Chondrocyte (in vitro differentiated cells): ENCODE results near the gene HBEGF. TPM values are rescaled to one million over a fixed set of nuclear protein-coding genes. Genes with fewer than 3 reads are reported as not detected.

Experiments used
- DNase-seq: peaks from one replicate; pipeline ENCODE4 v3.0.0; 2021; ENCODE audit warnings: mixed read lengths, low spot score
- H3K27ac Mint-ChIP-seq: one replicate; pipeline ENCODE4 v1.8.0; 2021; ENCODE audit warnings: mild to moderate bottlenecking, moderate library complexity, mixed read lengths; ENCODE audit not compliant: unreplicated experiment
- H3K27me3 Mint-ChIP-seq: 2 replicates; pipeline ENCODE4 v1.8.0; 2021; ENCODE audit warnings: low read depth, mixed read lengths
- H3K36me3 Mint-ChIP-seq: 2 replicates; pipeline ENCODE4 v1.8.0; 2021; ENCODE audit warnings: low read depth, mixed read lengths
- H3K4me1 Mint-ChIP-seq: 2 replicates; pipeline ENCODE4 v1.8.0; 2021; ENCODE audit warnings: low read depth, mild to moderate bottlenecking, mixed read lengths
- H3K4me3 Mint-ChIP-seq: one replicate; pipeline ENCODE4 v1.8.0; 2021; ENCODE audit warnings: mild to moderate bottlenecking, moderate library complexity, mixed read lengths; ENCODE audit not compliant: unreplicated experiment
- H3K9me3 Mint-ChIP-seq: 2 replicates; pipeline ENCODE4 v1.8.0; 2021; ENCODE audit warnings: low read depth, mixed read lengths
- CTCF ChIP-seq: fragments of 200-600 bp; sonication (generic); IDR thresholded peaks from 2 replicates; pipeline ENCODE4 v1.5.0; 2021; ENCODE audit warnings: antibody characterized with exemption, mild to moderate bottlenecking, moderate library complexity
- total RNA-seq: library from RNA; stranded (reverse); gene quantifications from 3 replicates; pipeline ENCODE4 v1.2.1, GENCODE V29; 2021

Gene HBEGF
- total RNA-seq, 1 donor from 2014 or later: 8.0 TPM

- Mint-ChIP-seq H3K36me3 (no peaks in the 10 kb centered on the region), H3K27ac (peak overlapping the region; percentile 86), H3K9me3 (no peaks in the 10 kb centered on the region), H3K4me3 (no peak overlapping the region), H3K27me3 (no peaks in the 10 kb centered on the region), H3K4me1 (peaks cover 50% of the 10 kb centered on the region)
- no peak for TF ChIP-seq CTCF
- no peak for DNase-seq
Measured at GRCh38 chr5:140322751-140323731, 23.4 kb downstream of the HBEGF start.

DNA sequence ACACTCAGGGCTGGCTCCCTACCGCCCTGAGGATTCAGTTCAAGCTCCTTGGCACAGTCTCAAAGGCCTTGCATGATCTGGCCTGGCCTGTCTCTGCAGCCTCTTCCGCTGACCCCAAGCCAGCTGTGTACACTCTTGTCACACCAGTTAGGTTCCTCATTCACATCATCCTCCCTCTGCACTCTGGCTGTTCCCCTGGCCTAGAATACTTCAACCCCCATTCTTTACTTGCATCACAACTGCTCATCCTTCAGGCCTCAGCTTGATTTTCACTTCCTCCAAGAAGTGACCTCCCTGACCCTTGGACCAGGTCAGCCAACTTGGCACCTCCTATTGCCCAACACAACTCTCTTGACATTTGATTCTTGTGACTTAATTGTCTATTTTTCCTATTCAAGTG, 24.6 kb downstream of the HBEGF start:
- TF ChIP-seq CTCF: no peak
- no peak for DNase-seq
- H3K36me3 Mint-ChIP-seq: no peaks in the 10 kb centered on the region
- no peak overlapping the region for H3K27ac Mint-ChIP-seq
- no peaks in the 10 kb centered on the region for H3K27me3 Mint-ChIP-seq
- no peaks in the 10 kb centered on the region for H3K9me3 Mint-ChIP-seq
- H3K4me1 Mint-ChIP-seq: peaks cover 41% of the 10 kb centered on the region
- H3K4me3 Mint-ChIP-seq: no peak overlapping the region

GRCh38 chr5:140319833-140320232, 26.6 kb downstream of the HBEGF start:
- no peak overlapping the region for H3K4me3 Mint-ChIP-seq
- H3K4me1 Mint-ChIP-seq: peaks cover 37% of the 10 kb centered on the region
- H3K9me3 Mint-ChIP-seq: no peaks in the 10 kb centered on the region

GRCh38 chr5:140318792-140319191, 27.6 kb downstream of the HBEGF start:
- Mint-ChIP-seq H3K27ac (no peak overlapping the region), H3K9me3 (no peaks in the 10 kb centered on the region), H3K4me3 (no peak overlapping the region), H3K4me1 (peaks cover 26% of the 10 kb centered on the region), H3K36me3 (no peaks in the 10 kb centered on the region), H3K27me3 (no peaks in the 10 kb centered on the region)
- DNase-seq: no peak
- TF ChIP-seq CTCF: no peak

More at GRCh38 chr5:140319833-140320232, 26.6 kb downstream of the HBEGF start:
- no peaks in the 10 kb centered on the region for H3K27me3 Mint-ChIP-seq
- no peaks in the 10 kb centered on the region for H3K36me3 Mint-ChIP-seq
- TF ChIP-seq CTCF: no peak
- no peak overlapping the region for H3K27ac Mint-ChIP-seq
- DNase-seq: no peak

DNA sequence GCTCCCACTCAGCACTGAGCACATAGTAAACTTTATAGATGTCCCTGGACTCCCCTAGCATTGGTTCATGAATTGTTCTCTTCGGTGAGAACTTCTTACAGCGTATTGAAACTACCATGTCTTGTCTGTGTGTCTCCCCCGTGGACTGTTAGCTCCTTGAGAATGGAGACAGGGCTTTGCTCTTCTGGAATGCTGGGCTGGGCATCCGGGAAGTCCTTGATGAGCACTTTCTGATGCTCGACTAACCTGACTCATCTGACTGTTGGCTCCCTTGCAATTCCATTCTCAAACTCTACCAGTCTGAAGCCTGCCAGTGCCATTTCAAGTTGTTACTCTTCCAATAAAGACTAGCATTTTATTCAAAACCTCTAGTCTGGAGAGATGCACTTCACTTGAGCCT, 28.5 kb downstream of the HBEGF start:
- TF ChIP-seq CTCF: no peak
- Mint-ChIP-seq H3K27me3 (no peaks in the 10 kb centered on the region), H3K36me3 (no peaks in the 10 kb centered on the region), H3K4me3 (no peak overlapping the region), H3K4me1 (peaks cover 17% of the 10 kb centered on the region), H3K9me3 (no peaks in the 10 kb centered on the region), H3K27ac (no peak overlapping the region)
- no peak for DNase-seq
